ENCODE measurements around the gene TMEM273.

- TF ChIP-seq ZNF416 (CRISPR knock-in tag; IDR thresholded peaks at IDR 0.05) (no peak), JUN (CRISPR knock-in tag; IDR thresholded peaks at IDR 0.05) (no peak), CTCF (IDR thresholded peaks at IDR 0.05) (no peak), CBFB (CRISPR knock-in tag; IDR thresholded peaks at IDR 0.05; ENCODE audit: low read depth) (no peak), EMX1 (CRISPR knock-in tag; IDR thresholded peaks at IDR 0.05) (no peak), RELA (CRISPR knock-in tag; IDR thresholded peaks at IDR 0.05; ENCODE audit: borderline replicate concordance) (no peak), NFYB (CRISPR knock-in tag; conservative IDR thresholded peaks at IDR 0.05; ENCODE audit: low read depth) (no peak), ATF2 (CRISPR knock-in tag; IDR thresholded peaks at IDR 0.05; ENCODE audit: borderline replicate concordance, low read depth) (no peak), GRHL2 (CRISPR knock-in tag; IDR thresholded peaks at IDR 0.05; ENCODE audit: insufficient replicate concordance, severe bottlenecking) (no peak), ZNF263 (CRISPR knock-in tag; IDR thresholded peaks at IDR 0.05; ENCODE audit: low read depth) (no peak), PREB (CRISPR knock-in tag; IDR thresholded peaks at IDR 0.05; ENCODE audit: borderline replicate concordance) (no peak), PRDM15 (CRISPR knock-in tag; IDR thresholded peaks at IDR 0.05) (no peak), ELF4 (CRISPR knock-in tag; IDR thresholded peaks at IDR 0.05; ENCODE audit: low read depth) (no peak), ATF3 (CRISPR knock-in tag; conservative IDR thresholded peaks at IDR 0.05) (no peak)
Measured at GRCh38 chr10:49136525-49136924, 51.7 kb downstream of the TMEM273 start.
